Sigmoid colon (tissue), 4 donors: ENCODE data around the gene RHEB.

Experiments
- EP300 ChIP-seq, 4 donors: sonication (generic); formaldehyde crosslinking; IDR thresholded peaks; one replicate each; pipeline ENCODE4 v1.6.1; 2017; ENCODE audit warnings: antibody characterized with exemption in 4 of 4
- POLR2A ChIP-seq, 2 donors: fragments of 450-650 bp; IDR thresholded peaks; one replicate each; pipeline ENCODE4 v1.6.1; 2016; ENCODE audit warnings: antibody characterized with exemption in 2 of 2, mild to moderate bottlenecking in 2 of 2, moderate library complexity in 2 of 2
- POLR2AphosphoS5 ChIP-seq, 4 donors: sonication (generic); formaldehyde crosslinking; IDR thresholded peaks; one replicate each; pipeline ENCODE4 v1.6.1; 2017; ENCODE audit warnings: antibody characterized with exemption in 4 of 4
- TF ChIP-seq, protein P1 (sequence below), 4 experiments: fragments of 450-650 bp in 3 of 4; fragments of 200-600 bp in 1 of 4; IDR thresholded peaks; one replicate each; pipeline ENCODE4 v1.5.1; 2016 to 2019; ENCODE audit warnings: antibody characterized with exemption in 4 of 4, mild to moderate bottlenecking in 3 of 4, moderate library complexity in 2 of 4

DNA sequence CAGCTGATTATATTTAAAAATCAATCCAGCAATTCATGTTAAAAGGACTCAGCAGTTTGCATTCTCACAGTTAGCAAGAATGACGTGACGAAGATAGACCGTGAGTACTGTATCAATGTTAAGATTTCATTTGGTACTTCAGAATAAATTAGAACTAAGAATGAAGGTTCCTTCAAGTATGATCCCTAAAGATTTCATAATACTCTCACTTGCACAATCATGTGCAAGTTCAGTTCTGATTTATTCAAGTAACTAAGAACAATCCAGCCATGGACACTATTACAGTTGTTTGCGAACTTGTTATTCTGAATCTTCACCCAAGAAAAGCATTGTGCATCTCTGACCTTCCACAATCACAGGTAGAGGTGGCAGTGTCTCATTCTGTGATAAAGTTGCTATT lies 7.7 kb downstream of the RHEB start:
- TF ChIP-seq, protein P1, sequence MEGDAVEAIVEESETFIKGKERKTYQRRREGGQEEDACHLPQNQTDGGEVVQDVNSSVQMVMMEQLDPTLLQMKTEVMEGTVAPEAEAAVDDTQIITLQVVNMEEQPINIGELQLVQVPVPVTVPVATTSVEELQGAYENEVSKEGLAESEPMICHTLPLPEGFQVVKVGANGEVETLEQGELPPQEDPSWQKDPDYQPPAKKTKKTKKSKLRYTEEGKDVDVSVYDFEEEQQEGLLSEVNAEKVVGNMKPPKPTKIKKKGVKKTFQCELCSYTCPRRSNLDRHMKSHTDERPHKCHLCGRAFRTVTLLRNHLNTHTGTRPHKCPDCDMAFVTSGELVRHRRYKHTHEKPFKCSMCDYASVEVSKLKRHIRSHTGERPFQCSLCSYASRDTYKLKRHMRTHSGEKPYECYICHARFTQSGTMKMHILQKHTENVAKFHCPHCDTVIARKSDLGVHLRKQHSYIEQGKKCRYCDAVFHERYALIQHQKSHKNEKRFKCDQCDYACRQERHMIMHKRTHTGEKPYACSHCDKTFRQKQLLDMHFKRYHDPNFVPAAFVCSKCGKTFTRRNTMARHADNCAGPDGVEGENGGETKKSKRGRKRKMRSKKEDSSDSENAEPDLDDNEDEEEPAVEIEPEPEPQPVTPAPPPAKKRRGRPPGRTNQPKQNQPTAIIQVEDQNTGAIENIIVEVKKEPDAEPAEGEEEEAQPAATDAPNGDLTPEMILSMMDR (IDR thresholded peaks at IDR 0.05), result no peak
- no peak for TF ChIP-seq POLR2A (IDR thresholded peaks at IDR 0.05)
- no peak for TF ChIP-seq POLR2AphosphoS5 (IDR thresholded peaks at IDR 0.05)
- TF ChIP-seq EP300 (IDR thresholded peaks at IDR 0.05), result no peak
